ENCODE results near the gene CES4A.

GRCh38 chr16:67011274-67011673 is 22.9 kb downstream of the CES4A start:
- TF ChIP-seq CTCF (conservative IDR thresholded peaks at IDR 0.05 in 1 of 2, IDR thresholded peaks at IDR 0.05 in 1 of 2; ENCODE audit: low read depth in 1 of 2, low read length in 2 of 2): no peak
- TF ChIP-seq EZH2 (IDR thresholded peaks at IDR 0.05; ENCODE audit: low read length, missing control alignments): no peak

Measured in fibroblast of lung (primary cell).